GM18508 (cell line): Measurements from ENCODE around the gene KIZ.

ENCODE experiments used
- ATAC-seq: cut with Tn5 transposase; IDR thresholded peaks from one replicate; pipeline ENCODE4 v1.9.1; 2021; ENCODE audit warnings: moderate number of reproducible peaks; ENCODE audit not compliant: insufficient read depth, unreplicated experiment

KIZ gene

DNA sequence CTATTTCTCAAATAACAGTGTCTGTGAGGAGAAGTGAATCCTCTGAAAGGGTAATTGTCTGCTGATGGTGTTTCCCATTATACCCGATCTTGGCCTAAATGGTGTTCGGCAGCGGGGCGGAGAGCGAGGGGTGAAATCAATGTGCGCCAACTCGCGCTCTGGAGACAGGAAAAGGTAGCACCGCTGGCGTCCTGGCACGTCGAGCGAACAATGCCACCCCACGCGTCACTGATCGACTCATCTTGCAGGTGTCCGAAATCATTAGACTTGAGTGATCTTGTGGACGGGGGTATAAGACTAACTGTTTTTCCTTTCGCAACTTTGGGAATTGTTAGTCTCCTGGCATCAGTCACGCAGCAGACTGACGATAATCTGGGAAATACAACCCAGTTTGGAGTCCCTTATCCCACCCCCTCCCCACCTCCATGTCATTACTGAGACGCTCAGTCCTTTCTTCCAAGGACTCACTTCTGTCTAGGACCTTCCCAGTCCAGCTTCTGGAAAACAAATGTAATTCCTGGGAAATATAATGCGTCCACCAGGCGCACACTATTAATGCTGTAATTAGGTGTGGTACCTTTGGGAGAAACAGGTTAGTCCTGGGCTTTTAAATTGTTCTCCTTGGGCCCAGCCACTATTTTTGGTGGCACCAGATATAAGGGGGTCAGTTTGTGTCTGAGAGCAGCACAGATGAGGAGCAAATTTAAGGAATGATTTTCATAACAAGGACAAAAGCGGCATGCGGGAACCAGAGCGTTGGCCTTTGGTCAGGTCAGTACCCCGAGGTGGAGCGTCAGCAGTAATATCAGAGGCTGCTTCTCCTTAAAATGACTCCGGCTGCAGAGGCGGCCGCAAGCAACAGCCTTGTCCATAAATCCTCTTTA lies 22.1 kb upstream of the KIZ start:
- no peak for ATAC-seq

DNA sequence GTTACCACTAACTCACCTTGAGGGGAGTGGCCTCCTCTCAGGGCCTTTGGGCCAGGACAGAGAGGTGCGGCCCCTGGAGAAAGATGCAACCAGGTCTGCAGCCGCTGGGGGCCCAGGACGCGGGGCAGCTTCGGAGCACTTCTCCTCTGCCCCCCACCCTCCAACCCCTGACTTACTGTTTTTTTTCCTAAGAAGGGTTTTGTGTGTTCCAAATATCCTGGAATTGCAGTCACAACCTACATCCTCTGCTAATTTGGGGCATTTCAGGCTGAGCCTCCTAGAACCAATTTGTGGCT lies 21.5 kb upstream of the KIZ start:
- ATAC-seq, result no peak

DNA sequence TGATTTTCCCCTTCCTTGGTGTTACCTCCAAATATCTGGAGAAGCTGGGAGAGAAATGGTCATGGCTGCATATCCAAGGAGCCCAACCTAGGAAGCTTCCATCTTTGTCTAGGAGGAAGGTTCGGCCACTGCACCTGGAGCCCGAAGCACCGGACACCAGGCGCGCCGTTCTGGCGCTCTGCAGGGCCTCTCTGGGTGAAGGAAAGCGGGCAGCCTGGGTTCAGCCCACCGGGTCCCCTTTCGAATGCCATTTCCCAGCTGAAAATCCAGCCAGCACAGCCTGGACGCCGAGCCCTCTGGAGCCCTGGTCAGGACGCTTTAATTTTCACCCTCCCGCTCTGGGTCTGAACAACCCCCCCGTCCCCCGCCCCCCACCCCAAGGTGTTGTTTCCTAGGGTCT lies 21.0 kb upstream of the KIZ start:
- no peak for ATAC-seq

DNA sequence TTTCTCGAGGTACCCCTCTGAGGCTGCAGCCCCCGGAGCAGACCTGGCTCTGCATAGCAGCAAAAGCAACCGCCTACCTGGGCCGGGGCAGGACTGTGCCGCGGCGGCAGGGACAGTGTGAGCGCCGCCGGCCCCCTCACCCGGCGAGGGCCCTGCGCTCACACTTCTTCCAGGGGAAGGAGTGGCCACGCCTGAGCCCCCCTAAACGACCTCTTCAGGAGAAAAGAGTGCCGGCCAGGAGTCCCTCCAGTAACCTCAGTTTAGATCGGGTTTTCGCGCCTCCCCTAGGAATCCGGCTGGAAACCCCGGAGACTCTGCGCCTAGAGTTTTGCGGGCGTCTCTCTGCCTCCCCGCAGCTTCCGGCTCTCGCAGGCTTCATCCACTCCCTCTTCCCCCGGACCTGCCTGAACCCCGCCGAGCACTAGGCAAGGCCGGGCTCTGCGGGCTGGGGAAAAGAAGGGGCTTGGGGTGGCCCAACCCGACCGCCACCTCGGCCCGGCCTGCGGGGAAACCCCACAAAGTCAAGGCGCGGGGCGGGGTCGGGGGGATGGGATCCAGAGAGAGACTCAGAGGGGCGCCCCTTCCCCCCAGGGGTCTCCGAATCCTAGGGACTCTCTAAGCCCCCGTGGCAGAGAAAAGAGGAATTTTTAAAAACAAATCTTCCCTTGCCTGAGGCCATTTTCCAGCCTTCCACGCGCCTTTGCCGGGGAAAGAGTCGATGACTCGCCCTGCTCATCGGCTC lies 20.3 kb upstream of the KIZ start:
- no peak for ATAC-seq

DNA sequence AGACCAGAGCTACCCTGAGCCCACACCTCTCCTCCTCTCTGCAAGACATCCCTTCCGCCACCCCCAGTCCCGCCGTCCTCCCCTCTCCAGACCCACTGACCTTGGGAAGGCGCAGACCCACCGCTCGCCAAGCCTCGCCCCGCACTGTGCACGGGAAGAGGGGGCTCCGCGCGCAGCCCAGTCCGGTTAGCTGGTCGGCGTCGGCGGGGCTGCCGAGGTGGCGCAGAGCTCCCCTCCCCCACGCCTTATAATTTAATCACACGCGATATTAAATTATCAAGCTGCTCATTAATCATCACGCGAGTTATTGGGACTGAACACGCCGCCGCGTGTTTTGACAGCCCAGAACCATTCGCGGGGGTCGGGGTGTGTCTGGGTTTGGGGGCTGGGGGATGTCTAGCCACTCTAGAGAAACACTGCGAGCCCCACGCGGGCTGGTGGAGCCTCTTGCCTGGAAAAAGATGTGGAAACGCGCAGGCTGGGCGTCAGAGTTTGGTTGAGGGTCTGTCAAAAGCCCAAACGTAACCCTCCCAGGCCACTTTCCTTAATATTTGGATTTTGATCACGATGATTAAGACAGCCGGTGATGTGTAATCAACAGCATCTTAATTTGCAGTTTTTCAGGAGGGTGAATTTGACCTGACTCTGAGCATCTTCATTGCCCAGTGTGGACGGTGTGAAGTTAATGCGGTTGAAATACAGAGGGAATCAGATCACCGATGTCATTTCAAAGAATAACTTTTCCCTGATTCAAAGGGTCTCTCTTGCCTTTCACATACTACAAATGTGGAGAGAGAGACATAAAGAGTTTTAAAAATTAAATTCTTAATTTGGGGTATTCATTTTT lies 19.5 kb upstream of the KIZ start, which contains the start of gene LINC00237:
LINC00237 (minus strand) TSS at position 188 of the 847 bp plus-strand sequence.
- ATAC-seq, result no peak

DNA sequence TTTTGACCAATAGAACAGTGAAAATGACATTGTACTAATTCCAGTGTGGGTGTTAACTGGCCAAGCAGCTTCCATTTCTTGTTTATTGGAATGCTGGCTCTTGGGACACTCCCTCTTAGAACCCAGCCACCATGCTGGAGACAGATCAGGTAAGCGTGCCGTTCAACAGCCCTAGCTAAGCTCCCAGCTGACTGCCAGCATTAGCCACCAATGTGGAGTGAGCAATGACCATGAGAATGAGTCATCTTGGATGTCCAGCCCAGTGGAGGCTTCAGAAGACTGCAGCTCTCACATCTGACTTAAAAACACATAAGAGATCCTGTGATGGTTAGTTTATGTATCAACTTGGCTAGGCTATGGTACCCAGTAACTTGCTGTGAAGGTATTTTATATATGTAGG lies 16.7 kb upstream of the KIZ start:
- ATAC-seq, result no peak

DNA sequence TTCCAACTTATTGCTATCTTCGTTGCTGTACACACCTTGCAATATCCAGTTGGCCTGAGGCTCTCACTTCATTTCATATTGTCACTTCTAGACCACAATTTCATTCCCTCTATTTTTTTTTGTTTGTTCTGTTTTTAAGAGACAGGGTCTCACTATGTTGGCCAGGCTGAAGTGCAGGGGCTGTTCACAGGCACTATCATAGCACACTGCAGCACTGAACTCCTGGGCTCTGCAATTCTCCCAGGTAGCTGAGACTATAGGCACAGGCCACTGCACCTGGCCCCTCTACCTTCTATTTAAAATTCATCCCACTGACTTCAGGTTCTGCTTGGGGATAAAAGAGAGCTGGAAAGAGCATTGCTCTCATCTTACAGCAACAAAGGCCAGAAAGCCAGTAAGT lies 15.1 kb upstream of the KIZ start:
- no peak for ATAC-seq

DNA sequence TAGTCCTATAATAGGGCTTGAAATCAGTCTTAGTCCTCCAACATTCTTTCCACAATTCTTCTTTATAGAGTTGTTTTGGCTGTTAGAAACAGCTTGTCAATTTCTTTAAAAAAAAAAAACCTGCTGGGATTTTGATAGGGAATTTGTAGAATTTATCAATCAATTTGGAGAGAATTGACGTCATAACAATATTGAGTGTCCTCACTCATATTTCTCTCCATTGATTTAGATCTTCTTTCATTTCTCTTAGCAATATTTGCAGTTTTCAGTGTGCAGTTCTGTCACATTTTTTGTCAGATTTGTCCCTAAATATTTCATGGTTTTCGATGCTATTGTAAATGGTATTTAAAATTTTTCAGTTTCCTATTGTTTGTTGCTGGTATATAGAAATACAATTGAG lies 14.5 kb upstream of the KIZ start:
- ATAC-seq, result no peak

DNA sequence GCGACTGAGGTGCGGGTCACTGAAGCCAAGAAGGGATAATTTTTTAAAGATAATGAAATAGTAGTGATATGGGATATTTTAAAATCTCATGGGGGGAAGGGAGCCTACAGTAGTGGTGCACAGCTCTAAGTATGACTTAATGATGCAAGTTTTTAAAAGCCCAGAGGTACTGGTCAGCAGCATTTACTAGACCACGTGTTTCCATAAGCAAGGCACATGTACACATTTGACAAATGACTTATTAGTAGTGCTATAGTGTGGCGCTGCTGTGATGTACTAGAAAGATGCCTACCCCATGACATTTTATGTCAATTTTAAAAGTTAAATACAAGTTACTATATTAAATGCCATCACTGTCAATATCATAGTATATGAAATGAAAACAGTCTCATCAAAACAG lies 12.2 kb upstream of the KIZ start:
- ATAC-seq, result no peak

DNA sequence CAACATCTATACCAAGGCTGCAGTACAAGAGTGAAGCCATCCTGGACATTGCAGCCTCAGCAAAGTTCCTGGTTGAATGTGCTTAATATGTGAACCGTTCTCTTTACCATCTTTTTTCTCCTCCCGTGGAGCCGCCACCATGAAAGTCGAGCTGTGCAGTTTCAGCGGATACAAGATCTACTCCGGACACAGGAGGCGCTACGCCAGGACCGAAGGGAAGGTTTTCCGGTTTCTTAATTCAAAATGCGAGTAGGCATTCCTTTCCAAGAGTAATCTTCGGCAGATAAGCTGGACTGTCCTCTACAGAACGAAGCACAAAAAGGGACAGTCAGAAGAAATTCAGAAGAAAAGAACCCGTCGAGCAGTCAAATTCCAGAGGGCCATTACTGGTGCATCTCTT lies 11.3 kb upstream of the KIZ start:
- ATAC-seq, result no peak

DNA sequence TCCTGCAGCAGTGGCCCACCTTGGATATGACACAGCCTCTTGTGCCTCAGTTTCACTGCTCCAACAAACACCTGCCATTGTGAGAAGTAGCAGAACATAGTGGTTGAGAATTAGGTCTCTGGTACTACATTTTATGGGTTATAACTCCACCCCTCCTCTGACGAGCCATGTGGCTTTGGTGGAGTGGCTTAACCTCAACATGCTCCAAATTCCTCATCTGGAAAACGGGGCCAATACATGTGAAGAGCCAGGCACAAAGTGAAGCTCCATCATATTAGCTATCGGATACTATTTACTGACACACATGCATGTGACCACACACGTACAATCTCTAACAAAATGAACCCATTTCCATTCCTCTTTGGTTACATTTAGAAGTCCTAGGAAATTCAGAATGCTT lies 8.4 kb upstream of the KIZ start:
- no peak for ATAC-seq

DNA sequence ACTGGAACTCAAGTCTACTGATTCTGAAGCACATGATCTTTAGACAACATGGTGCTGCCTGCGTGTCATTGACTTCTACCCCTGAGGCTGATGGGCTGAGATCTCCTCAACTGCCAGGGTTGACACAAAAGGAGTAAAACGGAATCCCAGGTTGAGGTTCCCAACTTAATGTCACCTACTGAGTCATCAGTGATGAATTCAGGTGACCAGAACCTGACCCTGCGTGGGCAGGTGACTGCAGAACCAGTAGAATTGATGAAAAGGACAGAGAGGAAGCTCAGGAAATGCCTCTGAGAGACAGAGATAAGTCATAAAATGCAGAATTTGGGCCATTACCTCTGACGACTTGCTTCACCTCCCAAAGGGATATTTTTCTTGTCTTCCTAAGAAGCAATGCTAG lies 7.7 kb upstream of the KIZ start:
- ATAC-seq, result no peak

DNA sequence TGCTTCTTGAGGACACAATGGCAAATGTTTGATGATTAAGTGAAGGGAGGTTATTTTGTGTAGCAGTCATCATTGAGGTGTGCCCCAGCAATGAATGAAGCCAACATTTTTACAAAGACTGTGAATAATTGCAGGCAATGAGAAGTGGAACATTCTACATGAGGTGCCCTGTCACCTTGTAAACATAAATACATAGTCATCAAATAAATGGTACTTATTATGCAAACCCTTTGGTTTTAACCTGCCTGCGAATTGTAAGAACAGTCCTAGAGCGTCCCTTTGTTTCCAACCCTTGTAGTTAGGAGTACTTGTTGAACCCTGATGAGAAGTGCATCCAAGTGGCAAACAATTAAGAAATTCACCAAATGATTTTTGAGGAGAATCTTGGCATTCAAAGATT lies 7.1 kb upstream of the KIZ start:
- no peak for ATAC-seq

DNA sequence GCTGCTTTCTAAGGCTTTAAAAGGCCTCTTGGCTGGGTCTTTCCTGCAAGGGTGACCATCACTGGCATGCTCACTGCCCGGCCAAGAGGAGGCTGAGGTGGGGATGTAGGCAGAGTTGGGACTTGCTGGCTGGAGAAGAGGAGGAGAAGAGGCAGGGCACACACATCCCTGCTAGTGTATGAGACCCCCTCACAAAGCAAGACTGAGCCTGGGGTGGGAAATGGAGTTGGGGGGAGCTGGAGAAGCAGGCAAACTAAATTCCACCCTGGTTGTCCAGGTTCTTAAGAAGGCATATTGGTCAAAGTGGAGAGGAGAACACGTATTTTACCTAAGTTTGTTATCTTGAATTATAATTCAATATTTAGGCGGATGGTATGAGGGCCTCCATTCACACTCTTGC lies 1.7 kb upstream of the KIZ start:
- ATAC-seq, result no peak

DNA sequence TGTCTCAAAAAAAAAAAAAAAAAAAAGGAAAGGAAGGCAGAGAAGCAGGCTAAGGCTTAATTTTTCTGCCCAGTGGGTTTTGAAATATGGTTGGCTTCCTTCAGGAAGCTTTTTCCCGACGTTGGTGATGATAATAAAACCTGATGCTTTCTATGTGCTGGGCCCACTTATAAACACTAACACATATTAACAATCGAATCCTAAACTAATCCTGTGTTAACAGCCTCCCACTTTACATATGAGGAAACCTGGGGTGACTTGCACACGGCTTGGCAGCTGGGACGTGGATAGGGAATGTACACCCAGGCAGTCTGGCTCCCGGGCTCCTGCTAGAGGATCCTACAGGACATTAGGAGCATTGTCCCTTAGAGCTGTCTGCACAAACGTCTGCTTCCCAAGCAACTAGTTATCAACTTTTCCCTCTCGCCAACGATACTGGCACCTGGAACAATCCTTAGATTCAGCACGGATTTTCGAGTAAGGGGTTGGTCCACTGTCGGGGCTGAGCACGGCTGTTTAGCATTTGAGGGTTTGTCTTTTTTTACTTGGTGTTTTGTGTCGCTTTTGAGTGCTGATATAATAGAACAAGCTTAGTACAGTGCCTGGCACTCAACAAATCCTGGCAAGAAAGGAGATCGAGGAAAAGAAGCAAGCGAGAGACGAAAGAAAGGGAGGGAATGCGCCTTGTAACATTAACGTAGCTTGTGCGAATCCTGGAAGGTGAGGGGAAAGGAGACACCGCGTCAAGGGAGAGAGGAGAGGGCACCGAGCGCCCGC lies 622 bp upstream of the KIZ start:
- ATAC-seq, result peak; percentile 25

DNA sequence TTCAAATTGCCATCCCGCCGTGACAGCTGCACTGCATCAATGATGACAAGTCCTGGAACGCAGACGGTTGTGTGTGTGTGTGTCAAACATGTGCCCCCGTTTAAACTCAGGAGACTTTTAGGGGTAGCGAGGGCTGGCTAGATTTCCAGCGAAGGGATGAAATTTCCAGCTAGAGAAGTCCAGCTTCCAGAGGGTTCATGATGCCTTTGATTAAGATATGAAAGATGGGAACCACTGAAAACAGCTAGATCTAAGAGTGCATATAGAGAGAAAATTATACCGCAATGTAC lies 644 bp downstream of the KIZ start:
- ATAC-seq, result no peak

DNA sequence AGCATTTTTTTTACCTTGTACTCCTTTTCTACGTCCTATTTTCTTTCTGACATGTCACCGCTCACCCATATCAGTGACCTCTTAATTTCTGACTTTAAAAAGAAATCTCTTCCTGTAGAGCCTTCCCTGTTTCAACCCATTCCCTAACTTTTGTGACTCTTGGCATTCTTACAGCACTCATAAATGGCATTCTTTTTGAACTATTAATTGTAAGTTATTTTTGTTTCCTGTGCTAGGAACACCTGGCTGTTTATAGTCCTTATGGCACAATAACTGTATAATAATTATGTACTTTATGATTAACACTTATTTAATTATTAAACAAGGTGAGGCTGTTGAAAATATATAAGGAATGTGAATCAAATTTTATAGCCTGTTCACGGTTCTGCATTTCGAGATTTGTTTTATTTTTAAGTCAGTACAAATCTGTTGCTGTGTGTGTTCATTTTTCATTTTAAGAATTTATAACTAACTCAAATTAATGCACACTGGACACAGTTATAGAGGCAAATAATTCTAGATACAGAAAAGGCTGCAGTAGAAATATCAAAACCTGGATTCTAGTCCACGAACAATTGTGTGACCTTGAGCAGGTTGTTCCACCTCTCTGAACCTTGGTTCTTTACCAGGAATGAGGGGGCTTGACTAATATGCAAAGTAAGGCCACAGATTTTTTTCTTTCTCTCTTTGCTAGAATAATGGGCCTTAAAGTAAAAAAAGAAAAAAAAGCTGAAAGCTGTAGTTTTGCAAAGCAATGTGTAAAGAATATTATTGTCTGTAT lies 1.5 kb downstream of the KIZ start:
- ATAC-seq, result no peak

DNA sequence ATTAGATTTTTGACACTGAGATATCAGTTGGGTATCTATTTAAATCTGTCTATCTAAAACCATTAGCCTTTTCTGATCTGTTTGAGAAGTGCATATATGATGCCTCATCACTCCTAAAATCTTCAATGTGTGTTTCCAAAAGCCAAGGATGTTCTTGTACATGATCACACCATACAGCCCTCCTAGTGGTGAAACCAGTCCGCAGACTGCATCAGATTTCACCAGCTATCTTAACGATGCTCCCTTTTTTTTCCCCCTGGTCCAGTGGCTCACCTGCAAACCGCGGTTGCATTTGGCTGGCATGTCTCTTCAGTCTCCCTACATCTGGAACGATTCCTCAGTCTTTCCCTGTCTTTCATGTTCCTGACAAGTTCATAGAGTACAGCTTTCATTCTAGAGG lies 4.0 kb downstream of the KIZ start:
- no peak for ATAC-seq

DNA sequence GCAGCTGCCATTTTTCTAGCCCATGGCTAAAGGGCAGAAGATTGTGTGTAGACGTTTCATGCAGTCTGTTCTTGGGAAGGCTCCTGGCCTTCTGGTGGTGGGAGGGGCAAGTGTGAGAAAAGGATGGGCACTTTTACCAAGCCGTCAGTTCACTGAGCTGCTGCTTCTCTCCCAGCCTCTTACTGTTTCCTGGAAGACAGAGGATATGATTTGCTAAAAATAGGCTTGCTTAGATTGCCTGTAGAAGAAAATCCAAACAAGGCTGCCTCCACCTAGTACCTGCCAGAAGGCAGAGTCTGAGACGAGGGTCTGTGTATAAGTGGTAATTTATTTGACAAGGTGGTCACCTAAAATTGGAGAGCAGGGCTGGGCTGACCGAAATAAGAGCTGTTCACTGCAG lies 7.5 kb downstream of the KIZ start:
- ATAC-seq, result no peak
